ENCODE results near the gene KIF13A. TPM values are rescaled to one million over a fixed set of nuclear protein-coding genes. Genes with fewer than 3 reads are reported as not detected.
A peak's percentile ranks its signal among the peaks of the same experiment; 100 is the strongest.

Gene KIF13A
- total and polyA plus RNA-seq, 9 of the 15 experiments (the other 6 are each of a cell fraction or from before 2014, with no cell fraction given), result 3.6 to 44.3 (median 29.7) TPM

DNA sequence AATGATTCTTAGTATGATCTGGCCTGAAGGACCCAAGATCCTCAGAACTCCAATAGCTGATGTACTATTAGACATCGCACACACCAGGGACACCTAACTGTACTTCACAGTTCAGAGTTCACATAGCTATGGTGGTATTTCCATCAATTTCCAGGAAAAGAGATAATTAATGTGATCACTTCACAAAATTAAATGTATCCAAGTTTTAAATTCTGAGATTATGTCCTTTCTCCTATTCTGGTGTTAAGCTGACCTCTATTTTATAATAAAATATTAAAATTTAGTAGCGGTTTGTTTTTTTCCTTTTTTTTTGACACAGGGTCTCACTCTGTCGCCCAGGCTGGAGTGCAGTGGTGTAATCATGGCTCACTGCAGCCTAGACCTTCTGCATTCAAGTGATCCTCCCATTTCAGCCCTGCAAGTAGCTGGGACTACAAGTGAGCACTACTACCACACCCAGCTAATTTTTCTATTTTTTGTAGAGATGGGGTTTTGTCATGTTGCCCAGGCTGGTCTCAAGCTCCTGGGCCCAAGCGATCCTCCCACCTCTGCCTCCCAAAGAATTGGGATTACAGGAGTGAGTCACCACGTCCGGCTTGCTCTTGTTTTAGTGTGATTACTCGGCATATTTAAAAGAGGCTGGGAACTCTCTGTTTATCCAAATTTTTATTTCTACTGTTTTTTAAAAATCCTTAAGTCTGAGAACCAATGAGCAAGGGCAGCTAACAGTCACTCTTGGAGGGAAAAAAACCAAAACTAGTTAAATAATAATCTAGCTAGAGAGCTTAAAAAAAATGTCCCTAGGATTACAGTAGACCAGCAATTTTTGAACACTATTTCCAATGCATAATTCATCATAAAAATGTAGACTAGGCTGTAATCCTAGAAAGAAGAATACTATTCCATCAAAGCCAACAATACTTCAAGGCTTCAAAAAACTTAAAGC, 16.0 kb downstream of the KIF13A start (continued):
- TF ChIP-seq ZFP36 (IDR thresholded peaks at IDR 0.05; ENCODE audit: low read depth, low read length, partially characterized antibody) (no peak), XRCC3 (IDR thresholded peaks at IDR 0.05) (no peak), BRD9 (IDR thresholded peaks at IDR 0.05; ENCODE audit: low read depth, partially characterized antibody) (no peak), SMARCE1 (IDR thresholded peaks at IDR 0.05) (peak; percentile 98), MTA1 (IDR thresholded peaks at IDR 0.05; ENCODE audit: borderline replicate concordance) (0 out of 2 replicates have a peak, but pooled peaks have one; percentile 16), ETV5 (CRISPR knock-in tag; IDR thresholded peaks at IDR 0.05; ENCODE audit: low read depth) (peak; percentile 77), BHLHE40 (IDR thresholded peaks at IDR 0.05; ENCODE audit: low read length) (no peak), BRD4 (IDR thresholded peaks at IDR 0.05) (no peak), RBM17 (IDR thresholded peaks at IDR 0.05; ENCODE audit: borderline replicate concordance, low read depth, low read length) (no peak), MCM5 (IDR thresholded peaks at IDR 0.05; ENCODE audit: low read depth) (no peak)
- TF ChIP-seq, protein P1, sequence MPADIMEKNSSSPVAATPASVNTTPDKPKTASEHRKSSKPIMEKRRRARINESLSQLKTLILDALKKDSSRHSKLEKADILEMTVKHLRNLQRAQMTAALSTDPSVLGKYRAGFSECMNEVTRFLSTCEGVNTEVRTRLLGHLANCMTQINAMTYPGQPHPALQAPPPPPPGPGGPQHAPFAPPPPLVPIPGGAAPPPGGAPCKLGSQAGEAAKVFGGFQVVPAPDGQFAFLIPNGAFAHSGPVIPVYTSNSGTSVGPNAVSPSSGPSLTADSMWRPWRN (IDR thresholded peaks at IDR 0.05; ENCODE audit: low read depth), result 0 out of 2 replicates have a peak, but pooled peaks have one; percentile 14
- TF ChIP-seq, protein P2, sequence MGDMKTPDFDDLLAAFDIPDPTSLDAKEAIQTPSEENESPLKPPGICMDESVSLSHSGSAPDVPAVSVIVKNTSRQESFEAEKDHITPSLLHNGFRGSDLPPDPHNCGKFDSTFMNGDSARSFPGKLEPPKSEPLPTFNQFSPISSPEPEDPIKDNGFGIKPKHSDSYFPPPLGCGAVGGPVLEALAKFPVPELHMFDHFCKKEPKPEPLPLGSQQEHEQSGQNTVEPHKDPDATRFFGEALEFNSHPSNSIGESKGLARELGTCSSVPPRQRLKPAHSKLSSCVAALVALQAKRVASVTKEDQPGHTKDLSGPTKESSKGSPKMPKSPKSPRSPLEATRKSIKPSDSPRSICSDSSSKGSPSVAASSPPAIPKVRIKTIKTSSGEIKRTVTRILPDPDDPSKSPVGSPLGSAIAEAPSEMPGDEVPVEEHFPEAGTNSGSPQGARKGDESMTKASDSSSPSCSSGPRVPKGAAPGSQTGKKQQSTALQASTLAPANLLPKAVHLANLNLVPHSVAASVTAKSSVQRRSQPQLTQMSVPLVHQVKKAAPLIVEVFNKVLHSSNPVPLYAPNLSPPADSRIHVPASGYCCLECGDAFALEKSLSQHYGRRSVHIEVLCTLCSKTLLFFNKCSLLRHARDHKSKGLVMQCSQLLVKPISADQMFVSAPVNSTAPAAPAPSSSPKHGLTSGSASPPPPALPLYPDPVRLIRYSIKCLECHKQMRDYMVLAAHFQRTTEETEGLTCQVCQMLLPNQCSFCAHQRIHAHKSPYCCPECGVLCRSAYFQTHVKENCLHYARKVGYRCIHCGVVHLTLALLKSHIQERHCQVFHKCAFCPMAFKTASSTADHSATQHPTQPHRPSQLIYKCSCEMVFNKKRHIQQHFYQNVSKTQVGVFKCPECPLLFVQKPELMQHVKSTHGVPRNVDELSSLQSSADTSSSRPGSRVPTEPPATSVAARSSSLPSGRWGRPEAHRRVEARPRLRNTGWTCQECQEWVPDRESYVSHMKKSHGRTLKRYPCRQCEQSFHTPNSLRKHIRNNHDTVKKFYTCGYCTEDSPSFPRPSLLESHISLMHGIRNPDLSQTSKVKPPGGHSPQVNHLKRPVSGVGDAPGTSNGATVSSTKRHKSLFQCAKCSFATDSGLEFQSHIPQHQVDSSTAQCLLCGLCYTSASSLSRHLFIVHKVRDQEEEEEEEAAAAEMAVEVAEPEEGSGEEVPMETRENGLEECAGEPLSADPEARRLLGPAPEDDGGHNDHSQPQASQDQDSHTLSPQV (IDR thresholded peaks at IDR 0.05), result peak; percentile 70; the same call in 1 of the 2 replicates
- TF ChIP-seq, protein P3, sequence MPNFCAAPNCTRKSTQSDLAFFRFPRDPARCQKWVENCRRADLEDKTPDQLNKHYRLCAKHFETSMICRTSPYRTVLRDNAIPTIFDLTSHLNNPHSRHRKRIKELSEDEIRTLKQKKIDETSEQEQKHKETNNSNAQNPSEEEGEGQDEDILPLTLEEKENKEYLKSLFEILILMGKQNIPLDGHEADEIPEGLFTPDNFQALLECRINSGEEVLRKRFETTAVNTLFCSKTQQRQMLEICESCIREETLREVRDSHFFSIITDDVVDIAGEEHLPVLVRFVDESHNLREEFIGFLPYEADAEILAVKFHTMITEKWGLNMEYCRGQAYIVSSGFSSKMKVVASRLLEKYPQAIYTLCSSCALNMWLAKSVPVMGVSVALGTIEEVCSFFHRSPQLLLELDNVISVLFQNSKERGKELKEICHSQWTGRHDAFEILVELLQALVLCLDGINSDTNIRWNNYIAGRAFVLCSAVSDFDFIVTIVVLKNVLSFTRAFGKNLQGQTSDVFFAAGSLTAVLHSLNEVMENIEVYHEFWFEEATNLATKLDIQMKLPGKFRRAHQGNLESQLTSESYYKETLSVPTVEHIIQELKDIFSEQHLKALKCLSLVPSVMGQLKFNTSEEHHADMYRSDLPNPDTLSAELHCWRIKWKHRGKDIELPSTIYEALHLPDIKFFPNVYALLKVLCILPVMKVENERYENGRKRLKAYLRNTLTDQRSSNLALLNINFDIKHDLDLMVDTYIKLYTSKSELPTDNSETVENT (CRISPR knock-in tag; IDR thresholded peaks at IDR 0.05), result no peak
- TF ChIP-seq, protein P4, sequence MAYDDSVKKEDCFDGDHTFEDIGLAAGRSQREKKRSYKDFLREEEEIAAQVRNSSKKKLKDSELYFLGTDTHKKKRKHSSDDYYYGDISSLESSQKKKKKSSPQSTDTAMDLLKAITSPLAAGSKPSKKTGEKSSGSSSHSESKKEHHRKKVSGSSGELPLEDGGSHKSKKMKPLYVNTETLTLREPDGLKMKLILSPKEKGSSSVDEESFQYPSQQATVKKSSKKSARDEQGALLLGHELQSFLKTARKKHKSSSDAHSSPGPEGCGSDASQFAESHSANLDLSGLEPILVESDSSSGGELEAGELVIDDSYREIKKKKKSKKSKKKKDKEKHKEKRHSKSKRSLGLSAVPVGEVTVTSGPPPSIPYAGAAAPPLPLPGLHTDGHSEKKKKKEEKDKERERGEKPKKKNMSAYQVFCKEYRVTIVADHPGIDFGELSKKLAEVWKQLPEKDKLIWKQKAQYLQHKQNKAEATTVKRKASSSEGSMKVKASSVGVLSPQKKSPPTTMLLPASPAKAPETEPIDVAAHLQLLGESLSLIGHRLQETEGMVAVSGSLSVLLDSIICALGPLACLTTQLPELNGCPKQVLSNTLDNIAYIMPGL (CRISPR knock-in tag; IDR thresholded peaks at IDR 0.05), result no peak
